Pulmonary artery endothelial cell (primary cell): ENCODE results near the gene TNFRSF18. TPM values are rescaled to one million over a fixed set of nuclear protein-coding genes. Genes with fewer than 3 reads are reported as not detected.
"Not testable (repeated sequence)": the region's sequence is repeated elsewhere in the genome, so short reads cannot be mapped to it uniquely, and the experiment has no call there.

ENCODE experiments used
- DNase-seq: peaks from one replicate; pipeline ENCODE4 v3.0.0-alpha.2; 2011; ENCODE audit warnings: low read depth, low spot score
- total RNA-seq: library from RNA; depleted of rRNA; stranded (reverse); fragments of >200 nt; gene quantifications from 2 replicates; pipeline ENCODE4 v1.2.3, GENCODE V29; 2014

Gene TNFRSF18
- total RNA-seq, 1 donor from 2014 or later, result not detected

- no peak for DNase-seq
Observed at GRCh38 chr1:1179346-1179982, 26.9 kb downstream of the TNFRSF18 start.

DNA sequence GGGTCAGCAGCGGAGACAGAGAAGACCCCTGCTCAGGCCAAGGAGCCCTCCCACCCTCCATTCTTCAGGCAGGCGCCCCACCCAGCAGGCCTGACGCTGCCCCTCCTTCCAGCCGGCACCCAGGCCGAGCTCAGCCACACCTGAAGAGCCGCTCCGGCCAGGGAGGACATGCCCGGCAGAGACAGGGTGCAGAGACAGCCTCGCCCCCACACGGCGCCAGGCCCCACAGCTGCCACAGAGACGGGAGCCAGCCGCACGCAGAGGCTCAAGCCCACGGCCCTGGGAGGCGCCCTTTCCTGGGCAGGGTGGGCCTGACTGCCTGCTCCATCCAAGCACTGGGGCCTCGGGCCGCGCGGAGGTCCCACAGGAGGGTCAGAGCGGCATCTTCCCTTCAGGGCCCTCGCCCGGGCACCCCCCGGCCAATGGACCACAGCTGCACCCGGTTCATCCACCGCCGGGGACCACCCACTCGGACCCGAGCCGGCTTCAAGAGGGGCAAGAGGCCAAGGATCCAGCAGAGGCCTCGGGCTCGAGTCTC lies 27.5 kb downstream of the TNFRSF18 start:
- no peak for DNase-seq

GRCh38 chr1:1177452-1178206 lies 28.8 kb downstream of the TNFRSF18 start:
- DNase-seq, result no peak

GRCh38 chr1:1176931-1177330 lies 29.5 kb downstream of the TNFRSF18 start:
- DNase-seq, result no peak

GRCh38 chr1:1176063-1176761 lies 30.2 kb downstream of the TNFRSF18 start:
- not testable (repeated sequence) for DNase-seq

DNA sequence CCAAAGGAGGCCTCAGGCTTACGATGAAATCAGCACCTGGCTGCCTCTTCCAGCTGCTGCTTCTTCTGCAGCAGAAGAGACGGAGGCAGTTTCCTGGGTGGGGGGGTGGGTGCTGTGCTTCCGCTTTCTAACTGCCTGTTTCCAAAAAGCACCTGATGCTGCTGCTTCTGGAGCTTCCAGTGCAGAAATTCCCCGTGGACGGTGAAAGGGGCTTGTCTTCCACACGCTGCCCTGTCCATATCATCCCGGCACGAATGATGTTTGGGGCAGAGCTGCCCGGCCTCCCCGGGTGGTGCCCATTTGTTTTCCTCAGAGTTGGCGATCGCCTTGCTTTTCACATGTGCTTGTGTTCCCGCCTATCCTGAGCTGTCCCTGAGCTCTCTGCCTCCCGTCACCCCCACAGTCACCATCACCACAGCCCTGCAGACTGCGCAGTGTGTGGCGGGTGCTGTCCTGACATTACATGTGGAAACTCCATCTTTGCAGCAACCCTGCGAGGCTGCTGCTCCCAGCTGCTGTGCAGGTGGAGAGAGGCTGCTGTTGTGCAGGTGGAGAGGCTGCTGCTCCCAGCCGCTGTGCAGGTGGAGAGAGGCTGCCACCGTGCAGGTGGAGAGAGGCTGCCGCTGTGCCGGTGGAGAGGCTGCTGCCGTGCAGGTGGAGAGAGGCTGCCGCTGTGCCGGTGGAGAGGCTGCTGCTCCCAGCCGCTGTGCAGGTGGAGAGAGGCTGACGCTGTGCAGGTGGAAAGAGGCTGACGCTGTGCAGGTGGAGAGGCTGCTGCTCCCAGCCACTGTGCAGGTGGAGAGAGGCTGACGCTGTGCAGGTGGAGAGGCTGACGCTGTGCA lies 30.9 kb downstream of the TNFRSF18 start:
- no peak for DNase-seq

GRCh38 chr1:1173793-1174415 lies 32.5 kb downstream of the TNFRSF18 start, which contains the start of gene TTLL10:
TTLL10 (plus strand) TSS chr1:1173880; CDS start chr1:1179216, 5,336 bp downstream.
- DNase-seq, result no peak

DNA sequence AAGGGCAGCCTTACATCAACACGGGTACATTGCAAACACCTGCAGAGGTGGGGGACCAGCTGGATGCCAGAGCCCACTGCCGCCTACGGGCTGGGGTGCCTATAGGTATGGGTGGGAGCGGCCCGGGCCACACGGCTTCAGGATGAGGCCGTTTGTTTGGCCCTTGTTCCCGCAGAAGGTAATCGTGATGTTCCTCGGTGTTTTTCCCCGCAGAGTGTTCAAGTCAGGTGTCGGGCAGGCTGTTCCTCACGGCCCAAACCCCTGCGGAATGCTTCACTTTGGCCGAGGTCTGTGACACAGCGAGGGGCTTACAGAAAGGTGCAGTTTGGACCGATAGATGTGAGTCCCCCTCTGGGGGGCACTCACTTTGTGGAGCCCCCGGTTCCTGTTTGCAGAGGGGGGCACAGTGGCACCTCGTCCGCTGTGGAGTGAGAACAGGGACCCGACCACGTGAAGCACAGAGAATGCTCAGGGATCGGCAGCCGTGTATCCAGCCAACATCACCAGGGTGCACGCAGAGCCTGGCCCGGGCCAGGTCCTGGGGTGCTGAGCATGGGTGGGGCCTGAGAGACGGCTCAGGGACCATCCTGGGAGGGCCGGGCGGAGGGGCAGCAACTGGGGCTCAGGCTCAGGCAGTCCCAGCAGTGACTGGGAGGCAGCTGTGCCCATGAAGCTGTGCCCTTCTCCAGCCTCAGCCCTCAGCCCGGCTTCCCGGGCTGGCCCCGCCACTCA lies 33.2 kb downstream of the TNFRSF18 start:
- no peak for DNase-seq

- DNase-seq, result no peak
Observed at GRCh38 chr1:1171546-1172340, 34.6 kb downstream of the TNFRSF18 start.

- DNase-seq, result no peak
Observed at GRCh38 chr1:1171161-1171545, 35.2 kb downstream of the TNFRSF18 start.

DNA sequence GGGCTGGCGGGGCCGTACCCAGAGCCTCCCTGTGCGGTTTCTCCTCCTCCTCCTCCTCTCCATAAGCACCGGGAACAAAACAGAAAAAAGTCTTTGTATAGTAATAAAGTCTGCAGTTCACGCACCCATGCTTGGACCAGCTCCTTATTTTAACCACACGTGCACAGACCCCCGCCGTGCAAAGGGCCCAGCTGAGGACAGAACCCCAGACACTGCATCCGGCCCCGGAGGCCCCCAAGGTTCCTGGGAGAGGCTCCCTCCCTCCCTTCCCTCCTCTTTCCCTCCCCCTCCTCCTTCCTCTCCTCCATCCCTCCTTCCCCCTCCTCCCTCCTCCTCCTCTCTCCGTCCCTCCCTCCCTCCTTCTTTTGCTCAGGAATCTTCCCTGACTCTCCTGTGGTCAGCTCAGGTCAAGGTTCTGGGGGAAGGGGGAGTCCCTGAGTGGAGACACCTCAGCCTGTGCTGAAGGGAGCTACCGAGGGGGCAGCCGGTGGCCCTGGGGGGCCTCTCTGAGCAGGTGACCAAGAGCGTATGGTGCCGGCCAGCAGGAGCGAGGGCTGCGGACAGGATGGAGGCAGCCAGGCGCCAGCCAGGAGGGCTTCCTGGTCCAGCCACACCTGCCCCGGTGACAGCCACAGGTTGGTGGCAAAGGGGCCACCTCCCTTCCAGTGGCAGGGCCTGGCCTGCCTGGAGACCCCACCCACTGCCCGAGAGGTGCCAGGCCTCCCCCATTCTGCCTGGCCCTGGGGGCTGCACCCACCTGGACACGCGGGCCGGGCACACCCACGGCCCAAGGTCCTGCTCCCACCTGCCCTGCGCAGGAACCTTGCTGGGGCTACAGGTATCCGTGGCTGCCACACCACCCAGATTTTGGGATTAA lies 35.9 kb downstream of the TNFRSF18 start:
- DNase-seq, result no peak

GRCh38 chr1:1169429-1170214 lies 36.8 kb downstream of the TNFRSF18 start:
- no peak for DNase-seq

DNA sequence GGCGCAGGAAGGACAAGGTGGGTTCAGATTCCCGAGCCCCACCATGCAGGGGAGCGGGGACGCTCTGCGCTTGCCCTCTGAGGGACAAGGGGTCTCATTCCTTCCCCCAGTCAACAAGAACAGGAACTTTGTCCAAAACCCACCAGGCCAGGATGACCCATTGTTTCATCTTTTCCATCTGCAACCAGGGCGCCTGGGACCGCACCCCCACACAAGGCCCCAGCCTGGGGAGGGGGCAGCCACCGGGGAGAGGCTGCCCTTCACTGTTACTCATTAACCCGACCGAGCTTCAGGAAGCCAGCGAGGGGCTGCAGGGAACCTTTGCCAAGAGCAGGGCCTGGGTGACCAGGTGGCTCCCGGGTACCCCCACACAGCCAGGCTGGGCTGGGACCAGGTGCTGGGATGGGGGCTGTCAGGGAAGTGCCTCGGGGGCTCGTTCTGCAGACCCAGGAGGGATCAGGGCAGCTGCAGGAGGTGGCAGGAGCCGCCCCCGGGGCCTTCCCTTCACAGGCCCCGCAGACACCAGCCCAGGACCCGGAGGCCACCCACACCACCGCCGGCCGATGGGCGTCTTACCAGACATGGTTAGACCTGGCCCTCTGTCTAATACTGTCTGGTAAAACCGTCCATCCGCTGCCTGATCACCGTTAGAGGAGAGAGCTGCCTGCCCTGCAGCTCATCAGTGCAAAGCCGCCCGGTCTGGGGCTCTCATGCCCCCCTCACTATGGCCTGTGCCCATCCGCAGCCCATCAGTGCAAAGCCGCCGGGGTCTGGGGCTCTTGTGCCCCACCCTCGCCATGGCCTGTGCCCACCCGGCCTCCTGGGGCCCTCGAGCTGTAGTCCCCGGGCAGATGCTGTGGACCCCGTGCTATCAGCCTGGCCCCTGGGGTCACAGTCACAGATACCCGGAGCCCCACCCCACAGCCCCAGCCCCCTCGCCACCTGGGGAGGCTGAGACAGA lies 37.7 kb downstream of the TNFRSF18 start:
- DNase-seq, result no peak

- DNase-seq, result no peak
Observed at GRCh38 chr1:1167841-1168450, 38.4 kb downstream of the TNFRSF18 start.

- DNase-seq, result no peak
Observed at GRCh38 chr1:1167398-1167821, 39.0 kb downstream of the TNFRSF18 start.
